Mesenteric fat pad (tissue), 1 donor: ENCODE data around the gene IFITM1. TPM values are rescaled to one million over a fixed set of nuclear protein-coding genes. Genes with fewer than 3 reads are reported as not detected.

ENCODE experiments used
- DNase-seq: peaks from one replicate; pipeline ENCODE4 v3.0.0-alpha.2; 2020; ENCODE audit warnings: low spot score
- total RNA-seq: library from RNA; stranded (reverse); fragmentation: NEBNext Ultra II Directional; extraction: Animal tissue kit (Norgen Biotek cat#: 25700); gene quantifications from one replicate; pipeline ENCODE4 v1.2.1, GENCODE V29; 2021
- donor health status: DM: yes; HTN: yes; CAD: no.

Gene IFITM1
- total RNA-seq, 1 donor from 2014 or later = 232 TPM

- DNase-seq = peak; percentile 88
Observed at GRCh38 chr11:293271-293851, 20.5 kb upstream of the IFITM1 start.

DNA sequence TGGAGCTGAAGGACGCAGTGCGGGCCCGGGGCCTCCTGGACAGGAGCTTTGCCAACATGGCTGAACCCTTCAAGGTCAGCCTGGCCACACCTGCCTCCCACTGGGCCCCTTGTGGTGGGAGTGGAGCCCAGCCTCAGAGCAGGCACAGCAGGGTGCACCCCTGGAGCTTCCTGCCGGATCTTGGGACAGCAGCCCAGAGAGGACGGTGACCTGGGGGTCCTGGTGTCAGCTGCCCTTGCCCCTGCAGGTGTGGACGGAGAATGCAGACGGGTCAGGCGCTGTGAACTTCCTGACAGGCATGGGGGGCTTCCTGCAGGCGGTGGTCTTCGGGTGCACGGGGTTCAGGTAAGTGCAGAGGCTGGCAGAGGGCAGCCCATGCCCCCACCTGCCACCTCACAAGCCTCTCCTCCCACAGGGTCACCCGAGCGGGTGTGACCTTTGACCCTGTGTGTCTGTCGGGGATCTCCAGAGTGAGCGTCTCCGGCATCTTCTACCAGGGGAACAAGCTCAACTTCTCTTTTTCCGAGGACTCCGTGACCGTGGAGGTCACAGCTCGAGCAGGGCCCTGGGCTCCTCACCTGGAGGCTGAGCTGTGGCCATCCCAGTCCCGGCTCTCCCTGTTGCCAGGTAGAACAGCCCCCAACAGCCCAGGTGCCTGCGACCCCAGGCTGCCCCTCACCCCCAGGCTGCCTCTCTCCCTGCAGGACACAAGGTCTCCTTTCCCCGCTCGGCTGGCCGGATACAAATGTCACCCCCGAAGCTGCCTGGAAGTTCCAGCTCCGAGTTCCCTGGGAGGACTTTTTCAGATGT lies 19.8 kb upstream of the IFITM1 start:
- peak; percentile 88 for DNase-seq

DNA sequence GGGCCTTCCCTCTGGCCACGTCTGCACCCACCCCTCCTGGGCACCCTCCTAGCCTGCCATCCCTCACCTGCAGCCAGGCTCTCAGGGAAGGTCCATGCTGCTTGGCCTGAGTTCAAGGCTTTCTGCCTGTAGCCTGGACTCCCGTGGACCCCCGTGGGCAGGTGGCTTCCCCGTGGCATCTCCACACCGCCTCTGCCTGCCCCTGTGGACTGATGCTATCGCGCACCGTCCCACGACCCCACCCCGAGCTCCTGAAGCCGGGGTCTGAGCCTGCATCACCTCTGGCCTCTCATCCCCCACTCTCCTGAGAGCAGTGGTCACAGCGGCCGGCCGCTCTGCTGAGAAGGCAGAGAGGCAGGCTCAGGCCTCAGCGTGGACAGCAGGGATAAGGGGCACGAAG lies 19.1 kb upstream of the IFITM1 start:
- DNase-seq = no peak

- no peak for DNase-seq
Observed at GRCh38 chr11:295351-296170, 18.3 kb upstream of the IFITM1 start.

- DNase-seq = peak; percentile 69
Observed at GRCh38 chr11:296171-297050, 17.4 kb upstream of the IFITM1 start.

GRCh38 chr11:297051-297585 lies 16.7 kb upstream of the IFITM1 start:
- DNase-seq = peak; percentile 86

GRCh38 chr11:297586-298405 lies 16.0 kb upstream of the IFITM1 start:
- peak; percentile 74 for DNase-seq

DNA sequence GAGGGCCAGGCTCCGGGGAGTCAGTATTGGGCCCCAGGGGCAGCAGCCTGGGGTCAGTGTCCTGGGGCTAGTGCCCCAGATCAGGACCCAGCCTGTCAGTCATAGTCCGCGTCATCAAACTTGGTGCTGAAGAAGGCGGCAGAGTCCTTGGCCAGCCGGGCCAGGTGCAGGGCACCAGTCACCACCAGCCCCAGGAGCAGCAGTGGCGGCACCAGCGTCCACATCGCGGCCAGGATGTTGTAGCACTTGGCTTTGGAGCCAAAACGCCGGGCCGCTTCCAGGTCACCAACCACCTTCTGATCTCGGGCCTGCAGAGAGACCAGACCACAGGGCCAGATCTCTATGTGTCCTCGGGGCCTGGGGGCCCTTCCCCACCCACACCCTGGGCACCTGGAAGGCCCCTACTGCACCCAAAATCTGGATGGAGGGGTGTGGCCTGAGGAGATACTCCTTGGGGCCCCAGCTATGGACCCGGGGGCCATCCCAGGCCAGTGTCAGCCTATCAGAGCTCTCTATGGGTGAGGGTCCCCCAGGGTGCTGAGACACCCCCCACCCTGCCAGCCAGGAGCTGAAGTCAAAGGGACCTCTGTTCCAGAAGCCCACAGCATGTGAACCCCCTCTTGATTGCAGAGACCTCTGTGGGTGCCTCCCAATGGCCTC lies 15.3 kb upstream of the IFITM1 start:
- DNase-seq = peak; percentile 84

DNA sequence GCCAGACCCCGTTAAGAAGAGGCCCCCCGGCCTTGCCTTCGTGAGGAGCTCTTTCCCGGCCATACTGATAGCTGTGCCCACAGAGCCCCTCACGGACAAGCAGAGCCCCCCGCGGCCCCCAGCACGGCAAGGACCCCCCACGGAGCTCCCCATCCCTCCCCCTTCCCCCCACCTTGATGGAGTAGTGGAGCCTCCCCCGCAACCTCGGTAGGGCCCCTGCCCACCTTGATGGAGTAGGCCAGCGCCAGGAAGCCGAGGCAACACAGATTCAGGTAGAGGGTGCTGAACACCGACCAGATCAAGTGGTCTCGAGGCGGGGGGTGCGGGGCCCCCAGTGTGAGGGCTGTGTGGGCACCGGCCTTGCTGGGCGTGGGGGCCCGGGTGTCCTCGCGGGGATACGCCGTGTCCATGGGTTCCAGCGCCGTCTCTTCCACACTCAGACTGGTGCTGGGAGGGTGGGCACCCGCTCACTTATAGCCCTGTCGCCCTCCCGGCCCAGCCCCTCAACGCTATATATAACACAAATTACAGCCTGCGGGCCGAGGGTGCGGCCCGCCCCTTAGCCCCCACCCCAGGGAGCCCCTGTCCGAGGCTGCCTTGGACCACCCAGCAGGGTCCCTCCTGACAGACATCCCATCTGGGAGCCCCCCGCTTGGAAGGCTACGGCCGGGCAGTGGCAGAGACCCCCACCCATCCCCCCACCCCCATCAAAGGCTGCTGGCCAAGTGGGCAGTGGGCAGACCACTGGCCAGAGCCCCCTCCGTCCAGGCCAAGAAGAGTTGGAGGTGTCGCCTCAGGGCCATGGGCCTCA lies 14.6 kb upstream of the IFITM1 start, which contains the start of gene IFITM5:
Gene IFITM5 (minus strand): TSS at position 446 of the 811 bp plus-strand sequence. CDS start 36 bp downstream, at position 410.
- no peak for DNase-seq

DNA sequence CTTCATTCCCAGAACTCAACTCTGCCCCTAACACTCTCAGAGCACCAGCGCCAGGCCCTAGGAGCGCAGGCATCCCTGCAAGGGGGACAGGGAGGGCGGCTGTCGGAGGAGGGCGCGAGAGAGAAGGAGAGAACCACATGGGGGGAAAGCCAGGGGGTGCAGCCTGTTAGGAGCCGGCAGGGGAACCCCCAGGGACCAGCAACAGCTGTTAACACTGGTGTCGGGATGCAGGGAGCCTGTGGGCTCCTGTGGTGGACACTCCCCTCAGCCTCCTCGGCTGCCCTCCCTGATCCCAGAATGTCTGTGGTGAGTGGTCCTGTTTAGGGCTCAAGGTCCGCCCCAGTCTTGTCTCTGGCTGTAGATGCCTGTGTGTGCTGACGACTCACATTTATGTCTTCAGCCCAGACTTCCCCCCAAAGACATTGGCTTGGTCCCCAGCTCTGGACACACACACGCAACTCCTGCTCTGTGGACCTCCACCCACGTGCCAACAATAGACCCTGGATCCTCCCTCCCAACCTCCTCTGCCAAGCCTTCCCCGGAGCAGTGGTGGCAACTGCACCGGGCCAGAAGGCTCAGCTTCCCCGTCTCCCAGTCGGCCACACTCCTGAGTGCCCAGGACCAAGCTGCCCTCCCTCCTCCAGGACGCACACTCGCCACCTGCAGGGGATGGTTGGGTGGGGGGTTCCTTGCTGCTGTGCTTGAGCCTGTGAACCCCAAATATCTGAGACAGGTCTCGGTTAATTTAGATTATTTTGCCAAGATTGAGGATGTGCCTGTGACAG lies 13.7 kb upstream of the IFITM1 start:
- DNase-seq = no peak

GRCh38 chr11:303363-303762 lies 10.5 kb upstream of the IFITM1 start:
- no peak for DNase-seq

GRCh38 chr11:304061-304506 lies 9.8 kb upstream of the IFITM1 start:
- DNase-seq = no peak

GRCh38 chr11:304915-305843 lies 8.7 kb upstream of the IFITM1 start:
- DNase-seq = no peak

GRCh38 chr11:305844-306211 lies 8.0 kb upstream of the IFITM1 start:
- DNase-seq = no peak

DNA sequence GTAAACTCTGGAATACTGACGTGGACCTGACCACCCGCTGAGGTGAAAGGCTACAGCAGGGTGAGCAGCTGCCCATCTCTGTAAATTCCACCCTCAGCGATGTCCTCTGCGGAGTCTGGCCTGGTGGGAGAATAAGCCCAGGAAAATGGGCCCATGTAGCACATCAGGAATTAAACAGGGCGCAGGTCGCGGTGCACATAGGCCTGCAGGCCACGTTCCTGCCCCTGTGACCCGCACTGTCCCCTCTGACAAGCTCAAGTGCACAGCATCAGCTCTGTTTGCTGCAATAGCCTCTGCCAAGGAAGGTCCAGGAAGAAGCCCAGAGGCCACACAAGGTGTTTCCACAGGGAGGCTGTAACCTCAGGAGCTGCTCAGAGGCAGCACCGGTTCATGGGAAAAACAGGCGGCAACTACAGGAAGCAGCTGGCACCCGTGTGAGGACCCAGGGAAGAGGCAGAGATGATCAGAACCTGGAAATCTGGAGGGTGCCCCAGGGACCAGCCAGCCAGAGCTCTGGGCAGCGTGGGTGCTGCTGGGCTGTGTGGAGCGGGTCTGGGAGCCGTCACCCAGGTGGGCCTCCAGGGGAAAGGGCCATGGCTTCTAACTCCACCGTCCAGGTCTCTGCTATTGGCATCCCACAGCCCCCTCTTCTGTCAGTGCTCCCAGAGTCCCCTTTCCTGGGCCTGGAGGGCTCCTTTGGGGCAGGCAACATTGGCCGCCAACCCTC lies 7.0 kb upstream of the IFITM1 start:
- DNase-seq = no peak
